Neural progenitor cell (in vitro differentiated cells): ENCODE results near the gene ARHGEF19. TPM values are rescaled to one million over a fixed set of nuclear protein-coding genes. Genes with fewer than 3 reads are reported as not detected.

Source experiments
- DNase-seq: peaks from one replicate; pipeline ENCODE4 v3.0.0-alpha.2; 2016; ENCODE audit warnings: low spot score
- H2AFZ ChIP-seq: fragments of 200-600 bp; sonication (generic); replicated peaks from 2 replicates; pipeline ENCODE4 v1.6.1; 2016; ENCODE audit warnings: antibody characterized with exemption
- H3F3A ChIP-seq: fragments of 200-600 bp; sonication (generic); 2 replicates; pipeline ENCODE4 v1.6.1; 2016; ENCODE audit warnings: antibody characterized with exemption, low read depth
- H3K27ac ChIP-seq: fragments of 200-600 bp; sonication (generic); 2 replicates; pipeline ENCODE4 v1.5.1; 2016; ENCODE audit warnings: mild to moderate bottlenecking
- H3K27me3 ChIP-seq: fragments of 200-600 bp; sonication (generic); 2 replicates; pipeline ENCODE4 v1.6.1; 2016; ENCODE audit warnings: mild to moderate bottlenecking, moderate library complexity
- H3K36me3 ChIP-seq: fragments of 200-600 bp; sonication (generic); 2 replicates; pipeline ENCODE4 v1.5.1; 2016
- H3K4me1 ChIP-seq: fragments of 200-600 bp; sonication (generic); 2 replicates; pipeline ENCODE4 v1.6.1; 2016; ENCODE audit warnings: mixed run types
- H3K4me2 ChIP-seq: fragments of 200-600 bp; sonication (generic); 2 replicates; pipeline ENCODE4 v1.6.1; 2016
- H3K4me3 ChIP-seq: fragments of 200-600 bp; sonication (generic); 2 replicates; pipeline ENCODE4 v1.5.1; 2016
- H3K79me2 ChIP-seq: fragments of 200-600 bp; sonication (generic); 2 replicates; pipeline ENCODE4 v1.6.1; 2016; ENCODE audit warnings: low read depth
- H3K9ac ChIP-seq: fragments of 200-600 bp; sonication (generic); 2 replicates; pipeline ENCODE4 v1.6.1; 2016
- H3K9me3 ChIP-seq: fragments of 200-600 bp; sonication (generic); 2 replicates; pipeline ENCODE4 v1.5.1; 2016; ENCODE audit warnings: low read depth
- H4K20me1 ChIP-seq: fragments of 200-600 bp; sonication (generic); 2 replicates; pipeline ENCODE4 v1.6.1; 2016; ENCODE audit warnings: low read depth
- H3K27ac Mint-ChIP-seq: 3 replicates; pipeline ENCODE4 v1.8.0; 2021; ENCODE audit warnings: mixed read lengths
- H3K27me3 Mint-ChIP-seq: 2 replicates; pipeline ENCODE4 v1.8.0; 2022; ENCODE audit warnings: low read depth, mild to moderate bottlenecking, inconsistent platforms, moderate library complexity, mixed read lengths; ENCODE audit not compliant: insufficient read depth
- H3K36me3 Mint-ChIP-seq: 3 replicates; pipeline ENCODE4 v1.8.0; 2021; ENCODE audit warnings: mixed read lengths
- H3K4me1 Mint-ChIP-seq: 3 replicates; pipeline ENCODE4 v1.8.0; 2021; ENCODE audit warnings: mixed read lengths
- H3K4me3 Mint-ChIP-seq: 3 replicates; pipeline ENCODE4 v1.8.0; 2021; ENCODE audit warnings: mild to moderate bottlenecking, moderate library complexity, mixed read lengths
- H3K9me3 Mint-ChIP-seq: 3 replicates; pipeline ENCODE4 v1.8.0; 2020; ENCODE audit warnings: mixed read lengths
- EZH2 ChIP-seq: fragments of 200-600 bp; sonication (generic); IDR thresholded peaks from 2 replicates; pipeline ENCODE4 v1.6.1; 2017; ENCODE audit warnings: antibody characterized with exemption, mild to moderate bottlenecking, moderate library complexity
- EZH2phosphoT487 ChIP-seq: fragments of 200-600 bp; sonication (generic); IDR thresholded peaks from 2 replicates; pipeline ENCODE4 v1.6.1; 2017; ENCODE audit warnings: antibody characterized with exemption
- total RNA-seq: library from RNA; depleted of rRNA; stranded (reverse); fragments of >200 nt; gene quantifications from 2 replicates; pipeline ENCODE4 v1.2.3, GENCODE V29; 2015; ENCODE audit warnings: low replicate concordance
- TF ChIP-seq, protein P1 (sequence below): fragments of 200-600 bp; sonication (generic); IDR thresholded peaks from 2 replicates; pipeline ENCODE4 v1.5.1; 2017; ENCODE audit warnings: antibody characterized with exemption, mild to moderate bottlenecking

Gene ARHGEF19
- total RNA-seq, 1 donor from 2014 or later = 10.9 TPM

- Histone ChIP-seq H3K9me3 (no peaks in the 10 kb centered on the region), H3K9ac (no peak overlapping the region), H2AFZ (no peak overlapping the region), H3K36me3 (no peaks in the 10 kb centered on the region), H4K20me1 (no peaks in the 10 kb centered on the region), H3K79me2 (no peaks in the 10 kb centered on the region), H3K27ac (no peak overlapping the region), H3K4me1 (peaks cover 15% of the 10 kb centered on the region), H3K4me2 (peak overlapping the region; percentile 56), H3K27me3 (peaks cover 13% of the 10 kb centered on the region), H3K4me3 (no peak overlapping the region), H3F3A (peaks cover 28% of the 10 kb centered on the region)
- peak overlapping the region; percentile 86 for H3K27ac Mint-ChIP-seq
- no peaks in the 10 kb centered on the region for H3K9me3 Mint-ChIP-seq
- peaks cover 14% of the 10 kb centered on the region for H3K27me3 Mint-ChIP-seq
- H3K4me3 Mint-ChIP-seq = peak overlapping the region; percentile 25
- peaks cover 33% of the 10 kb centered on the region for H3K4me1 Mint-ChIP-seq
- no peaks in the 10 kb centered on the region for H3K36me3 Mint-ChIP-seq
- TF ChIP-seq, protein P1, sequence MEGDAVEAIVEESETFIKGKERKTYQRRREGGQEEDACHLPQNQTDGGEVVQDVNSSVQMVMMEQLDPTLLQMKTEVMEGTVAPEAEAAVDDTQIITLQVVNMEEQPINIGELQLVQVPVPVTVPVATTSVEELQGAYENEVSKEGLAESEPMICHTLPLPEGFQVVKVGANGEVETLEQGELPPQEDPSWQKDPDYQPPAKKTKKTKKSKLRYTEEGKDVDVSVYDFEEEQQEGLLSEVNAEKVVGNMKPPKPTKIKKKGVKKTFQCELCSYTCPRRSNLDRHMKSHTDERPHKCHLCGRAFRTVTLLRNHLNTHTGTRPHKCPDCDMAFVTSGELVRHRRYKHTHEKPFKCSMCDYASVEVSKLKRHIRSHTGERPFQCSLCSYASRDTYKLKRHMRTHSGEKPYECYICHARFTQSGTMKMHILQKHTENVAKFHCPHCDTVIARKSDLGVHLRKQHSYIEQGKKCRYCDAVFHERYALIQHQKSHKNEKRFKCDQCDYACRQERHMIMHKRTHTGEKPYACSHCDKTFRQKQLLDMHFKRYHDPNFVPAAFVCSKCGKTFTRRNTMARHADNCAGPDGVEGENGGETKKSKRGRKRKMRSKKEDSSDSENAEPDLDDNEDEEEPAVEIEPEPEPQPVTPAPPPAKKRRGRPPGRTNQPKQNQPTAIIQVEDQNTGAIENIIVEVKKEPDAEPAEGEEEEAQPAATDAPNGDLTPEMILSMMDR = no peak
- TF ChIP-seq EZH2 (no peak), EZH2phosphoT487 (no peak)
- DNase-seq = no peak
Observed at GRCh38 chr1:16209132-16209846, 3.2 kb downstream of the ARHGEF19 start.

DNA sequence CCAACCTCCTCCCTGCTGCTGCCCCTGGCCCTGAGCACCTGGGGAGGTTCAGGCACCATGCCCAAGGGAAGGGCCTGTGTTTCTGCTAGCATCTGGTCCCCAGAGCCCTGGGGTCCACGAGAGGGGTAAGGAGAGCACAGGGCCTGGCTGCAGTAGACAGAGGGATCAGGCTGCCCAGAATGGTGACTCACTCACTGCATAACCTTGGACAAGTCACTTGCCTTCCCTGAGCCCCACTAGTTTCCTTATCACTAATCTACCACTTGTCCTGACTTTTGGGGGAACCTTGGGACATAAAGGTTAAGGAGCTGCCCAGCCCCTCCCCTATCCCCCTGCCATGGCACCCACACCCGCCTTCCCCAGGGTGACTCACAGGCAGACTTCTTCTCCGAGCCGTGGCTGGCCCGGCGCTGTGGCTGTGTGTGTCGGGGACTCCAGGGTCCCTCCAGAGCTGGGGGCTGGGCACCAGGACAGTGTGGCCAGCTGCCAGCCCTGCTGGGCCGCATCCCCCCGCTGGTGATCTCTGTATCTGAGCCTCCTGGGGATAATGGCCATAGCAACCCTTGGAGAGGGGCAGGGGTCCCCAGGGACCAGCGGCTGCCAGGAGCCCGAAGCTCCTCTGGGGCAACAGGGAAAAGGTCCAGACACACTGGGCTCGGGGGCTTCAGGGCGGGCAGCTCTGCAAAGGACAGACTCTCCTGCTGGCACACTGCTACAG, 4.0 kb downstream of the ARHGEF19 start:
- Mint-ChIP-seq H3K27ac (no peak overlapping the region), H3K4me3 (no peak overlapping the region), H3K4me1 (peaks cover 32% of the 10 kb centered on the region), H3K36me3 (no peaks in the 10 kb centered on the region), H3K9me3 (no peaks in the 10 kb centered on the region), H3K27me3 (peaks cover 13% of the 10 kb centered on the region)
- H3F3A ChIP-seq = peaks cover 28% of the 10 kb centered on the region
- no peak overlapping the region for H2AFZ ChIP-seq
- no peak overlapping the region for H3K4me3 ChIP-seq
- no peak overlapping the region for H3K27ac ChIP-seq
- no peaks in the 10 kb centered on the region for H3K79me2 ChIP-seq
- H3K4me2 ChIP-seq = no peak overlapping the region
- no peak for DNase-seq
- TF ChIP-seq, protein P1 = no peak
- TF ChIP-seq EZH2phosphoT487 (no peak), EZH2 (no peak)
- no peak overlapping the region for H3K9ac ChIP-seq
- no peaks in the 10 kb centered on the region for H3K9me3 ChIP-seq
- H3K4me1 ChIP-seq = peaks cover 15% of the 10 kb centered on the region
- H4K20me1 ChIP-seq = no peaks in the 10 kb centered on the region
- H3K36me3 ChIP-seq = no peaks in the 10 kb centered on the region
- H3K27me3 ChIP-seq = peaks cover 13% of the 10 kb centered on the region

- H3K9me3 ChIP-seq = no peaks in the 10 kb centered on the region
- H3K27ac ChIP-seq = no peak overlapping the region
- peaks cover 28% of the 10 kb centered on the region for H3F3A ChIP-seq
- H3K9me3 Mint-ChIP-seq = no peaks in the 10 kb centered on the region
- peaks cover 10% of the 10 kb centered on the region for H3K27me3 Mint-ChIP-seq
- no peak for TF ChIP-seq EZH2phosphoT487
- no peak for TF ChIP-seq EZH2
- TF ChIP-seq, protein P1 = no peak
- no peaks in the 10 kb centered on the region for H3K79me2 ChIP-seq
- DNase-seq = no peak
- H2AFZ ChIP-seq = peak overlapping the region; percentile 86
- no peaks in the 10 kb centered on the region for H4K20me1 ChIP-seq
- H3K4me2 ChIP-seq = peak overlapping the region; percentile 76
- peaks cover 12% of the 10 kb centered on the region for H3K4me1 ChIP-seq
- no peak overlapping the region for H3K9ac ChIP-seq
- peaks cover 13% of the 10 kb centered on the region for H3K27me3 ChIP-seq
- peak overlapping the region; percentile 88 for H3K4me3 Mint-ChIP-seq
- H3K4me1 Mint-ChIP-seq = peaks cover 25% of the 10 kb centered on the region
- no peak overlapping the region for H3K27ac Mint-ChIP-seq
- no peaks in the 10 kb centered on the region for H3K36me3 Mint-ChIP-seq
- H3K36me3 ChIP-seq = no peaks in the 10 kb centered on the region
- H3K4me3 ChIP-seq = peak overlapping the region; percentile 54
Observed at GRCh38 chr1:16207318-16208269, 4.9 kb downstream of the ARHGEF19 start.
